Measurements from ENCODE around the gene PRPF40A.
"Not testable (repeated sequence)": the region's sequence is repeated elsewhere in the genome, so short reads cannot be mapped to it uniquely, and the experiment has no call there.

PRPF40A gene

GRCh38 chr2:152755029-152755428, 37.8 kb upstream of the PRPF40A start:
- DNase-seq (no peak), ATAC-seq (ENCODE audit: insufficient read depth, low read depth) (no peak)
- H3K27me3 ChIP-seq (ENCODE audit: insufficient read depth, low read length, poor library complexity), result no peaks in the 10 kb centered on the region
- H3K27ac ChIP-seq (ENCODE audit: low read length), result no peak overlapping the region
- H3K36me3 ChIP-seq (ENCODE audit: insufficient read depth, low read length), result peaks cover 91% of the 10 kb centered on the region
- H3K9ac ChIP-seq (ENCODE audit: low read depth, low read length), result no peak overlapping the region
- peaks cover 12% of the 10 kb centered on the region; the same call in 1 of the 2 replicates for H3K79me2 ChIP-seq (ENCODE audit: insufficient read depth, low read length)
- TF ChIP-seq EZH2 (IDR thresholded peaks at IDR 0.05; ENCODE audit: borderline replicate concordance, low read depth, low read length, severe bottlenecking) (no peak), CTCF (IDR thresholded peaks at IDR 0.05; ENCODE audit: borderline replicate concordance, extremely low read depth, low read length, poor library complexity, severe bottlenecking) (peak; percentile 46)
- no peaks in the 10 kb centered on the region for H3K4me1 ChIP-seq (ENCODE audit: insufficient read depth, low read length)
- H3K4me2 ChIP-seq (ENCODE audit: insufficient read depth, low read length), result no peak overlapping the region
- H3K9me3 ChIP-seq (ENCODE audit: insufficient read depth, low read length, severe bottlenecking), result no peaks in the 10 kb centered on the region
- peaks cover 16% of the 10 kb centered on the region; the same call in 1 of the 2 replicates for H4K20me1 ChIP-seq (ENCODE audit: insufficient read depth, low read length)
- no peak overlapping the region for H2AFZ ChIP-seq (ENCODE audit: low read depth, low read length)
- H3K4me3 ChIP-seq (ENCODE audit: low read depth in 1 of 2, low read length in 2 of 2), result no peak overlapping the region

GRCh38 chr2:152747751-152748150, 30.5 kb upstream of the PRPF40A start:
- H2AFZ ChIP-seq (ENCODE audit: low read depth, low read length); H4K20me1 ChIP-seq (ENCODE audit: insufficient read depth, low read length); H3K4me3 ChIP-seq (ENCODE audit: low read depth in 1 of 2, low read length in 2 of 2); ATAC-seq (ENCODE audit: insufficient read depth, low read depth); H3K4me1 ChIP-seq (ENCODE audit: insufficient read depth, low read length); H3K9me3 ChIP-seq (ENCODE audit: insufficient read depth, low read length, severe bottlenecking); H3K27me3 ChIP-seq (ENCODE audit: insufficient read depth, low read length, poor library complexity); H3K4me2 ChIP-seq (ENCODE audit: insufficient read depth, low read length); H3K9ac ChIP-seq (ENCODE audit: low read depth, low read length); H3K27ac ChIP-seq (ENCODE audit: low read length); DNase-seq: not testable (repeated sequence)
- H3K79me2 ChIP-seq (ENCODE audit: insufficient read depth, low read length), result peaks cover 43% of the 10 kb centered on the region
- peaks cover 87% of the 10 kb centered on the region for H3K36me3 ChIP-seq (ENCODE audit: insufficient read depth, low read length)

- Histone ChIP-seq H3K36me3 (ENCODE audit: insufficient read depth, low read length) (peaks cover 82% of the 10 kb centered on the region), H3K27ac (ENCODE audit: low read length) (no peak overlapping the region), H4K20me1 (ENCODE audit: insufficient read depth, low read length) (peaks cover 5% of the 10 kb centered on the region; the same call in 1 of the 2 replicates), H3K9me3 (ENCODE audit: insufficient read depth, low read length, severe bottlenecking) (no peaks in the 10 kb centered on the region), H3K4me3 (ENCODE audit: low read depth in 1 of 2, low read length in 2 of 2) (no peak overlapping the region), H2AFZ (ENCODE audit: low read depth, low read length) (no peak overlapping the region), H3K27me3 (ENCODE audit: insufficient read depth, low read length, poor library complexity) (no peaks in the 10 kb centered on the region), H3K9ac (ENCODE audit: low read depth, low read length) (no peak overlapping the region), H3K4me2 (ENCODE audit: insufficient read depth, low read length) (no peak overlapping the region), H3K79me2 (ENCODE audit: insufficient read depth, low read length) (peaks cover 42% of the 10 kb centered on the region), H3K4me1 (ENCODE audit: insufficient read depth, low read length) (no peaks in the 10 kb centered on the region)
- DNase-seq, result no peak
- TF ChIP-seq CTCF (IDR thresholded peaks at IDR 0.05; ENCODE audit: borderline replicate concordance, extremely low read depth, low read length, poor library complexity, severe bottlenecking), result peak; percentile 57
- TF ChIP-seq EZH2 (IDR thresholded peaks at IDR 0.05; ENCODE audit: borderline replicate concordance, low read depth, low read length, severe bottlenecking), result no peak
- ATAC-seq (ENCODE audit: insufficient read depth, low read depth), result peak; percentile 54; the same call in 1 of the 3 replicates
Observed at GRCh38 chr2:152743002-152743401, 25.7 kb upstream of the PRPF40A start.

GRCh38 chr2:152740743-152741328, 23.6 kb upstream of the PRPF40A start:
- peaks cover 39% of the 10 kb centered on the region for H3K79me2 ChIP-seq (ENCODE audit: insufficient read depth, low read length)
- no peak overlapping the region for H2AFZ ChIP-seq (ENCODE audit: low read depth, low read length)
- H3K4me2 ChIP-seq (ENCODE audit: insufficient read depth, low read length), result no peak overlapping the region
- peaks cover 5% of the 10 kb centered on the region; the same call in 1 of the 2 replicates for H4K20me1 ChIP-seq (ENCODE audit: insufficient read depth, low read length)
- peak; percentile 81 for TF ChIP-seq CTCF (IDR thresholded peaks at IDR 0.05; ENCODE audit: borderline replicate concordance, extremely low read depth, low read length, poor library complexity, severe bottlenecking)
- no peak for TF ChIP-seq EZH2 (IDR thresholded peaks at IDR 0.05; ENCODE audit: borderline replicate concordance, low read depth, low read length, severe bottlenecking)
- no peak overlapping the region for H3K4me3 ChIP-seq (ENCODE audit: low read depth in 1 of 2, low read length in 2 of 2)
- no peaks in the 10 kb centered on the region for H3K4me1 ChIP-seq (ENCODE audit: insufficient read depth, low read length)
- no peak overlapping the region for H3K9ac ChIP-seq (ENCODE audit: low read depth, low read length)
- ATAC-seq (ENCODE audit: insufficient read depth, low read depth) (peak; percentile 80), DNase-seq (no peak)
- H3K27ac ChIP-seq (ENCODE audit: low read length), result no peak overlapping the region
- H3K36me3 ChIP-seq (ENCODE audit: insufficient read depth, low read length), result peaks cover 85% of the 10 kb centered on the region
- no peaks in the 10 kb centered on the region for H3K9me3 ChIP-seq (ENCODE audit: insufficient read depth, low read length, severe bottlenecking)
- no peaks in the 10 kb centered on the region for H3K27me3 ChIP-seq (ENCODE audit: insufficient read depth, low read length, poor library complexity)

GRCh38 chr2:152739705-152740104, 22.4 kb upstream of the PRPF40A start:
- H3K27me3 ChIP-seq (ENCODE audit: insufficient read depth, low read length, poor library complexity); H3K4me3 ChIP-seq (ENCODE audit: low read depth in 1 of 2, low read length in 2 of 2); H2AFZ ChIP-seq (ENCODE audit: low read depth, low read length); H3K4me1 ChIP-seq (ENCODE audit: insufficient read depth, low read length); H4K20me1 ChIP-seq (ENCODE audit: insufficient read depth, low read length); H3K9ac ChIP-seq (ENCODE audit: low read depth, low read length); DNase-seq; H3K4me2 ChIP-seq (ENCODE audit: insufficient read depth, low read length); H3K27ac ChIP-seq (ENCODE audit: low read length); H3K9me3 ChIP-seq (ENCODE audit: insufficient read depth, low read length, severe bottlenecking); ATAC-seq (ENCODE audit: insufficient read depth, low read depth): not testable (repeated sequence)
- Histone ChIP-seq H3K36me3 (ENCODE audit: insufficient read depth, low read length) (peaks cover 86% of the 10 kb centered on the region), H3K79me2 (ENCODE audit: insufficient read depth, low read length) (peaks cover 32% of the 10 kb centered on the region)
